ENCODE results near the gene NQO1.

GRCh38 chr16:69680358-69680757, 46.0 kb downstream of the NQO1 start:
- TF ChIP-seq POGZ (CRISPR knock-in tag; IDR thresholded peaks at IDR 0.05) (no peak), ZNF121 (CRISPR knock-in tag; IDR thresholded peaks at IDR 0.05) (no peak)

Data from HepG2 (cell line).